Gastrocnemius medialis (tissue), 4 donors: ENCODE data around the gene EGLN1.
"Not testable (repeated sequence)": the region's sequence is repeated elsewhere in the genome, so short reads cannot be mapped to it uniquely, and the experiment has no call there.

ENCODE experiments used
- CTCF ChIP-seq, 5 experiments: fragments of 450-650 bp in 3 of 5; fragments of 200-600 bp in 2 of 5; sonication (generic) in 2 of 5; IDR thresholded peaks in 4 of 5; conservative IDR thresholded peaks in 1 of 5; 1 replicate in 4 of 5; 2 replicates in 1 of 5; pipeline ENCODE4 v1.5.1; 2016 to 2019; ENCODE audit warnings: antibody characterized with exemption in 5 of 5, mild to moderate bottlenecking in 3 of 5, moderate library complexity in 3 of 5
- POLR2A ChIP-seq, 2 donors: fragments of 450-650 bp; IDR thresholded peaks; one replicate each; pipeline ENCODE4 v1.6.1; 2017; ENCODE audit warnings: antibody characterized with exemption in 2 of 2, mild to moderate bottlenecking in 2 of 2, moderate library complexity in 2 of 2

DNA sequence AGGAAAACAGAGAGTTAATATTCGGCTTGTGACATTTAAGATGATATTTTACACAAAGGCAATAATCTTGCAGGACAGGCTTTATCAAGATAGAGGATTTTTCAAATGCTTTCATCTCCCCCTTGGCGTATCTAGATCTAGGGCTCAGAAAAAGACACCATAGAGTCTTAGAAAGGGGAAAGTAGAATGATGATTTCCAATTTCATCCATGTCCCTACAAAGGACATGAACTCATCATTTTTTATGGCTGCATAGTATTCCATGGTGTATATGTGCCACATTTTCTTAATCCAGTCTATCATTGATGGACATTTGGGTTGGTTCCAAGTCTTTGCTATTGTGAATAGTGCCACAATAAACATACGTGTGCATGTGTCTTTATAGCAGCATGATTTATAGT, 48.9 kb upstream of the EGLN1 start:
- TF ChIP-seq CTCF (IDR thresholded peaks at IDR 0.05 in 4 of 5, conservative IDR thresholded peaks at IDR 0.05 in 1 of 5); POLR2A (IDR thresholded peaks at IDR 0.05): not testable (repeated sequence)
